ENCODE data around the gene NDST3. TPM values are rescaled to one million over a fixed set of nuclear protein-coding genes. Genes with fewer than 3 reads are reported as not detected.

The NDST3 gene
- total and polyA plus RNA-seq, 4 donors: 0.36 to 2.8 (median 1.4) TPM

DNA sequence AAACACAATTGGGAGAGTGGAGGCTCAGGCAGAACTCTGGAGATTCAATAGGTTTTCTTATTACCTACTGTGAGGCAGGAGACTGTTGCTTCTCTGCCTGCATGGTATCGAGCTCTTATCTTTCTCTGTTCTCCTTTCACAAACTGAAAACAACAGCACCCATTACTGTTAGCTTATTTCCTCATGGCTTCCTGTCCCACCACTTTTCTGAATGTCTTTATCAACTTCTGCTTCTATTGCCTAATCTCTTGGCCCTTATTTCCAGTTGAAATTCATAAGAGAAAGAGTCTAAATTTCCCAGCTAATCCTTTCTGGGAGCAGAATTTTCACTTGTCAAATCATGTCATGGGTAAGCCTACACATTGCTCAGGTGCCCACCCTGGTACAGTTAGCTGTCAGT is 46.8 kb upstream of the NDST3 start:
- H3K27ac ChIP-seq (ENCODE audit: low read depth in 1 of 2, low read length in 2 of 2): no peak overlapping the region
- 14% methylated on average over 1 of the region's 1 CpG for WGBS
- H3K27me3 ChIP-seq (ENCODE audit: control insufficient read depth in 4 of 4, insufficient read depth in 4 of 4, low read length in 3 of 4): no peaks in the 10 kb centered on the region

DNA sequence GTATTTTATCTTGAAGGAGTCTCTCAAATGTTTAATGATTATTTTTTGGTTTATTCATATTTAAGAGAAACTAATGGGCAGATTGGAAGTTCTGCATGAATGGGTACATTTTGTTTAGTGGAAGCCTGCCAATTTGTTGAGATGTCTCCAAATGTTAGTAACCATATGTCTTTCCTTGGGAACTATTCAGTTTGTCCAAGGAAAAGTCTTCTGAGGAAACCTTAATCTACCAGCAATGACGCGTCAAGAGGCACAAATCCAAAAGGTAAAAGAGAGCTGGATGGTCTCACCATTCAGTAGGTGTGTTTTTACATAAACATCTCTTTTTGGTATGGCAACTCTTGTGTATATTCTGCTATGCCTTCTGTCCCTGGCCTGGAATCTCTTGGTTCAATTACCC is 37.4 kb upstream of the NDST3 start:
- Histone ChIP-seq H3K4me3 (ENCODE audit: low read depth in 1 of 3, low read length in 3 of 3) (no peak overlapping the region), H3K4me1 (ENCODE audit: control insufficient read depth in 4 of 4, insufficient read depth in 4 of 4, low read length in 3 of 4) (no peaks in the 10 kb centered on the region), H3K9me3 (ENCODE audit: control insufficient read depth in 4 of 4, low read length in 3 of 4) (no peaks in the 10 kb centered on the region), H3K36me3 (ENCODE audit: control insufficient read depth in 4 of 4, insufficient read depth in 3 of 4, low read depth in 1 of 4, low read length in 3 of 4) (no peaks in the 10 kb centered on the region), H3K27ac (ENCODE audit: low read depth in 1 of 2, low read length in 2 of 2) (no peak overlapping the region), H3K27me3 (ENCODE audit: control insufficient read depth in 4 of 4, insufficient read depth in 4 of 4, low read length in 3 of 4) (no peaks in the 10 kb centered on the region), H3K9ac (ENCODE audit: low read depth in 1 of 2, low read length in 2 of 2) (no peak overlapping the region)
- WGBS: 91% methylated on average over 2 of the region's 2 CpGs
- no peak for DNase-seq (ENCODE audit: low spot score)
- TF ChIP-seq TAF1 (conservative IDR thresholded peaks at IDR 0.05): no peak
- TF ChIP-seq HNF4A (conservative IDR thresholded peaks at IDR 0.05): no peak
- TF ChIP-seq EGR1 (IDR thresholded peaks at IDR 0.05; ENCODE audit: low read depth in 2 of 2): no peak
- TF ChIP-seq RAD21 (IDR thresholded peaks at IDR 0.05): no peak
- TF ChIP-seq, protein P1, sequence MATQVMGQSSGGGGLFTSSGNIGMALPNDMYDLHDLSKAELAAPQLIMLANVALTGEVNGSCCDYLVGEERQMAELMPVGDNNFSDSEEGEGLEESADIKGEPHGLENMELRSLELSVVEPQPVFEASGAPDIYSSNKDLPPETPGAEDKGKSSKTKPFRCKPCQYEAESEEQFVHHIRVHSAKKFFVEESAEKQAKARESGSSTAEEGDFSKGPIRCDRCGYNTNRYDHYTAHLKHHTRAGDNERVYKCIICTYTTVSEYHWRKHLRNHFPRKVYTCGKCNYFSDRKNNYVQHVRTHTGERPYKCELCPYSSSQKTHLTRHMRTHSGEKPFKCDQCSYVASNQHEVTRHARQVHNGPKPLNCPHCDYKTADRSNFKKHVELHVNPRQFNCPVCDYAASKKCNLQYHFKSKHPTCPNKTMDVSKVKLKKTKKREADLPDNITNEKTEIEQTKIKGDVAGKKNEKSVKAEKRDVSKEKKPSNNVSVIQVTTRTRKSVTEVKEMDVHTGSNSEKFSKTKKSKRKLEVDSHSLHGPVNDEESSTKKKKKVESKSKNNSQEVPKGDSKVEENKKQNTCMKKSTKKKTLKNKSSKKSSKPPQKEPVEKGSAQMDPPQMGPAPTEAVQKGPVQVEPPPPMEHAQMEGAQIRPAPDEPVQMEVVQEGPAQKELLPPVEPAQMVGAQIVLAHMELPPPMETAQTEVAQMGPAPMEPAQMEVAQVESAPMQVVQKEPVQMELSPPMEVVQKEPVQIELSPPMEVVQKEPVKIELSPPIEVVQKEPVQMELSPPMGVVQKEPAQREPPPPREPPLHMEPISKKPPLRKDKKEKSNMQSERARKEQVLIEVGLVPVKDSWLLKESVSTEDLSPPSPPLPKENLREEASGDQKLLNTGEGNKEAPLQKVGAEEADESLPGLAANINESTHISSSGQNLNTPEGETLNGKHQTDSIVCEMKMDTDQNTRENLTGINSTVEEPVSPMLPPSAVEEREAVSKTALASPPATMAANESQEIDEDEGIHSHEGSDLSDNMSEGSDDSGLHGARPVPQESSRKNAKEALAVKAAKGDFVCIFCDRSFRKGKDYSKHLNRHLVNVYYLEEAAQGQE (IDR thresholded peaks at IDR 0.05): no peak
- no peak for TF ChIP-seq FOXA1 (IDR thresholded peaks at IDR 0.05)
- TF ChIP-seq RXRA (IDR thresholded peaks at IDR 0.05): no peak
- no peak for TF ChIP-seq JUND (IDR thresholded peaks at IDR 0.05)

More for the DNA sequence above, 46.8 kb upstream of the NDST3 start:
- no peak overlapping the region for H3K9ac ChIP-seq (ENCODE audit: low read depth in 1 of 2, low read length in 2 of 2)
- no peaks in the 10 kb centered on the region for H3K4me1 ChIP-seq (ENCODE audit: control insufficient read depth in 4 of 4, insufficient read depth in 4 of 4, low read length in 3 of 4)
- H3K4me3 ChIP-seq (ENCODE audit: low read depth in 1 of 3, low read length in 3 of 3): no peak overlapping the region
- DNase-seq (ENCODE audit: low spot score): no peak
- TF ChIP-seq EGR1 (IDR thresholded peaks at IDR 0.05; ENCODE audit: low read depth in 2 of 2): no peak
- no peak for TF ChIP-seq SP1 (IDR thresholded peaks at IDR 0.05)
- TF ChIP-seq RAD21 (IDR thresholded peaks at IDR 0.05): no peak
- TF ChIP-seq, protein P2, sequence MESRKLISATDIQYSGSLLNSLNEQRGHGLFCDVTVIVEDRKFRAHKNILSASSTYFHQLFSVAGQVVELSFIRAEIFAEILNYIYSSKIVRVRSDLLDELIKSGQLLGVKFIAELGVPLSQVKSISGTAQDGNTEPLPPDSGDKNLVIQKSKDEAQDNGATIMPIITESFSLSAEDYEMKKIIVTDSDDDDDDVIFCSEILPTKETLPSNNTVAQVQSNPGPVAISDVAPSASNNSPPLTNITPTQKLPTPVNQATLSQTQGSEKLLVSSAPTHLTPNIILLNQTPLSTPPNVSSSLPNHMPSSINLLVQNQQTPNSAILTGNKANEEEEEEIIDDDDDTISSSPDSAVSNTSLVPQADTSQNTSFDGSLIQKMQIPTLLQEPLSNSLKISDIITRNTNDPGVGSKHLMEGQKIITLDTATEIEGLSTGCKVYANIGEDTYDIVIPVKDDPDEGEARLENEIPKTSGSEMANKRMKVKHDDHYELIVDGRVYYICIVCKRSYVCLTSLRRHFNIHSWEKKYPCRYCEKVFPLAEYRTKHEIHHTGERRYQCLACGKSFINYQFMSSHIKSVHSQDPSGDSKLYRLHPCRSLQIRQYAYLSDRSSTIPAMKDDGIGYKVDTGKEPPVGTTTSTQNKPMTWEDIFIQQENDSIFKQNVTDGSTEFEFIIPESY (IDR thresholded peaks at IDR 0.05): no peak
- no peak for TF ChIP-seq NR2F2 (IDR thresholded peaks at IDR 0.05)
- TF ChIP-seq, protein P3, sequence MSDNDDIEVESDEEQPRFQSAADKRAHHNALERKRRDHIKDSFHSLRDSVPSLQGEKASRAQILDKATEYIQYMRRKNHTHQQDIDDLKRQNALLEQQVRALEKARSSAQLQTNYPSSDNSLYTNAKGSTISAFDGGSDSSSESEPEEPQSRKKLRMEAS (IDR thresholded peaks at IDR 0.05): no peak
- no peak for TF ChIP-seq TAF1 (conservative IDR thresholded peaks at IDR 0.05)
- TF ChIP-seq, protein P4, sequence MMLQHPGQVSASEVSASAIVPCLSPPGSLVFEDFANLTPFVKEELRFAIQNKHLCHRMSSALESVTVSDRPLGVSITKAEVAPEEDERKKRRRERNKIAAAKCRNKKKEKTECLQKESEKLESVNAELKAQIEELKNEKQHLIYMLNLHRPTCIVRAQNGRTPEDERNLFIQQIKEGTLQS (IDR thresholded peaks at IDR 0.05): no peak
- TF ChIP-seq GABPA (IDR thresholded peaks at IDR 0.05 in 1 of 2, conservative IDR thresholded peaks at IDR 0.05 in 1 of 2): no peak
- TF ChIP-seq, protein P1 (IDR thresholded peaks at IDR 0.05): no peak
- no peak for TF ChIP-seq JUND (IDR thresholded peaks at IDR 0.05)
- TF ChIP-seq, protein P5, sequence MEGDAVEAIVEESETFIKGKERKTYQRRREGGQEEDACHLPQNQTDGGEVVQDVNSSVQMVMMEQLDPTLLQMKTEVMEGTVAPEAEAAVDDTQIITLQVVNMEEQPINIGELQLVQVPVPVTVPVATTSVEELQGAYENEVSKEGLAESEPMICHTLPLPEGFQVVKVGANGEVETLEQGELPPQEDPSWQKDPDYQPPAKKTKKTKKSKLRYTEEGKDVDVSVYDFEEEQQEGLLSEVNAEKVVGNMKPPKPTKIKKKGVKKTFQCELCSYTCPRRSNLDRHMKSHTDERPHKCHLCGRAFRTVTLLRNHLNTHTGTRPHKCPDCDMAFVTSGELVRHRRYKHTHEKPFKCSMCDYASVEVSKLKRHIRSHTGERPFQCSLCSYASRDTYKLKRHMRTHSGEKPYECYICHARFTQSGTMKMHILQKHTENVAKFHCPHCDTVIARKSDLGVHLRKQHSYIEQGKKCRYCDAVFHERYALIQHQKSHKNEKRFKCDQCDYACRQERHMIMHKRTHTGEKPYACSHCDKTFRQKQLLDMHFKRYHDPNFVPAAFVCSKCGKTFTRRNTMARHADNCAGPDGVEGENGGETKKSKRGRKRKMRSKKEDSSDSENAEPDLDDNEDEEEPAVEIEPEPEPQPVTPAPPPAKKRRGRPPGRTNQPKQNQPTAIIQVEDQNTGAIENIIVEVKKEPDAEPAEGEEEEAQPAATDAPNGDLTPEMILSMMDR (IDR thresholded peaks at IDR 0.05; ENCODE audit: low read depth, low read length, missing input control): no peak
- no peak for TF ChIP-seq RXRA (IDR thresholded peaks at IDR 0.05)
- TF ChIP-seq HNF4G (IDR thresholded peaks at IDR 0.05): no peak
- no peak for TF ChIP-seq FOXA1 (IDR thresholded peaks at IDR 0.05)
- no peak for TF ChIP-seq YY1 (IDR thresholded peaks at IDR 0.05)
- TF ChIP-seq FOXA2 (IDR thresholded peaks at IDR 0.05): no peak
- TF ChIP-seq HNF4A (conservative IDR thresholded peaks at IDR 0.05): no peak
- H3K9me3 ChIP-seq (ENCODE audit: control insufficient read depth in 4 of 4, low read length in 3 of 4): no peaks in the 10 kb centered on the region
- no peaks in the 10 kb centered on the region for H3K36me3 ChIP-seq (ENCODE audit: control insufficient read depth in 4 of 4, insufficient read depth in 3 of 4, low read depth in 1 of 4, low read length in 3 of 4)

All from liver (tissue), 9 donors.